Myocyte (in vitro differentiated cells): ENCODE data around the gene LLPH. TPM values are rescaled to one million over a fixed set of nuclear protein-coding genes. Genes with fewer than 3 reads are reported as not detected.
"Not testable (repeated sequence)": the region's sequence is repeated elsewhere in the genome, so short reads cannot be mapped to it uniquely, and the experiment has no call there.

Source experiments
- DNase-seq: peaks from one replicate; pipeline ENCODE4 v3.0.0-alpha.2; 2012; ENCODE audit warnings: low read depth
- polyA plus RNA-seq: library from polyadenylated mRNA; unstranded; fragments of >200 nt; gene quantifications from one replicate; pipeline ENCODE4 v1.2.1, GENCODE V29; 2012; ENCODE audit warnings: missing spikeins
- total RNA-seq: library from RNA; depleted of rRNA; stranded (reverse); fragments of >200 nt; gene quantifications from 2 replicates; pipeline ENCODE4 v1.2.3, GENCODE V29; 2014

LLPH gene
- 16.2 and 19.0 TPM in 2 replicates for total RNA-seq
- 17.7 TPM for polyA plus RNA-seq

- DNase-seq: peak; percentile 93
Observed at GRCh38 chr12:66130267-66131066, at the start of gene LLPH. TSS of gene LLPH (minus strand) at chr12:66130750. CDS start at chr12:66129106, 1,644 bp downstream.

GRCh38 chr12:66176105-66176900 is 45.8 kb upstream of the LLPH start:
- no peak for DNase-seq

GRCh38 chr12:66174391-66175325 is 44.1 kb upstream of the LLPH start:
- not testable (repeated sequence) for DNase-seq

GRCh38 chr12:66170606-66171005 is 40.1 kb upstream of the LLPH start:
- no peak for DNase-seq

GRCh38 chr12:66169221-66170170 is 38.9 kb upstream of the LLPH start, which contains the start of gene TMBIM4:
TSS of gene TMBIM4 (minus strand) at chr12:66169996. CDS start at chr12:66169951, 45 bp downstream.
- DNase-seq: peak; percentile 95

GRCh38 chr12:66168410-66168809 is 37.9 kb upstream of the LLPH start:
- DNase-seq: no peak

GRCh38 chr12:66166561-66166960 is 36.0 kb upstream of the LLPH start:
- no peak for DNase-seq

- DNase-seq: no peak
Observed at GRCh38 chr12:66165141-66165540, 34.6 kb upstream of the LLPH start.

- DNase-seq: no peak
Observed at GRCh38 chr12:66164349-66164821, 33.8 kb upstream of the LLPH start.

- no peak for DNase-seq
Observed at GRCh38 chr12:66163289-66163688, 32.7 kb upstream of the LLPH start.

GRCh38 chr12:66162701-66163100 is 32.2 kb upstream of the LLPH start:
- no peak for DNase-seq

- DNase-seq: no peak
Observed at GRCh38 chr12:66160704-66161103, 30.2 kb upstream of the LLPH start.

GRCh38 chr12:66159123-66159522 is 28.6 kb upstream of the LLPH start:
- DNase-seq: no peak

GRCh38 chr12:66156654-66157053 is 26.1 kb upstream of the LLPH start:
- no peak for DNase-seq

GRCh38 chr12:66154776-66155175 is 24.2 kb upstream of the LLPH start:
- DNase-seq: no peak

GRCh38 chr12:66152732-66153131 is 22.2 kb upstream of the LLPH start:
- no peak for DNase-seq

GRCh38 chr12:66149702-66150398 is 19.3 kb upstream of the LLPH start:
- DNase-seq: no peak

GRCh38 chr12:66144791-66145754 is 14.5 kb upstream of the LLPH start:
- DNase-seq: peak; percentile 37
